Upper lobe of left lung (tissue), 6 donors: ENCODE measurements around the gene TTC12. TPM values are rescaled to one million over a fixed set of nuclear protein-coding genes. Genes with fewer than 3 reads are reported as not detected.
A peak's percentile ranks its signal among the peaks of the same experiment; 100 is the strongest.

ENCODE experiments used
- ATAC-seq, 2 donors: fragments of 200-7000 bp; cut with Tn5 transposase; one replicate each; pipeline ENCODE4 v1.9.1; 2022; ENCODE audit warnings: mild to moderate bottlenecking in 2 of 2, moderate library complexity in 2 of 2; ENCODE audit not compliant: low FRiP score in 2 of 2
- DNase-seq, 2 donors: peaks; one replicate each; pipeline ENCODE4 v3.0.0-alpha.2; 2019 to 2020
- H3K27ac ChIP-seq, 4 donors: fragments of 200-600 bp; sonication (generic); one replicate each; pipeline ENCODE4 v1.5.1; 2016 to 2019
- H3K27me3 ChIP-seq, 4 donors: fragments of 200-600 bp; sonication (generic); one replicate each; pipeline ENCODE4 v1.5.1; 2017 to 2019
- H3K36me3 ChIP-seq, 4 donors: fragments of 200-600 bp; sonication (generic); one replicate each; pipeline ENCODE4 v1.5.1; 2016 to 2019
- H3K4me1 ChIP-seq, 4 donors: fragments of 200-600 bp; sonication (generic); one replicate each; pipeline ENCODE4 v1.5.1; 2018 to 2019
- H3K4me3 ChIP-seq, 4 donors: fragments of 200-600 bp; sonication (generic); one replicate each; pipeline ENCODE4 v1.5.1; 2017 to 2019; ENCODE audit warnings: mild to moderate bottlenecking in 2 of 4, moderate library complexity in 1 of 4
- H3K9me3 ChIP-seq, 4 donors: fragments of 200-600 bp; sonication (generic); one replicate each; pipeline ENCODE4 v1.5.1; 2018 to 2019
- EP300 ChIP-seq, 4 donors: sonication (generic); formaldehyde crosslinking; IDR thresholded peaks; one replicate each; pipeline ENCODE4 v1.5.1; 2017; ENCODE audit warnings: antibody characterized with exemption in 4 of 4, control low read depth in 2 of 4
- POLR2A ChIP-seq, 4 donors: fragments of 450-650 bp; IDR thresholded peaks; one replicate each; pipeline ENCODE4 v1.5.1; 2016 to 2017; ENCODE audit warnings: antibody characterized with exemption in 4 of 4, mild to moderate bottlenecking in 2 of 4
- POLR2AphosphoS5 ChIP-seq, 2 donors: sonication (generic); formaldehyde crosslinking; IDR thresholded peaks; one replicate each; pipeline ENCODE4 v1.5.1; 2017; ENCODE audit warnings: antibody characterized with exemption in 2 of 2
- WGBS, 2 donors: methylation state at CpG; one replicate each; pipeline ENCODE4 v1.1.5; 2017 to 2018; 5-methylcytosine and 5-hydroxymethylcytosine counted together
- total RNA-seq, 6 donors: library from RNA; depleted of rRNA in 4 of 6; stranded (reverse); fragments of >200 nt in 4 of 6; gene quantifications; one replicate each; pipeline versions ENCODE4 v1.1.0 to v1.2.1, GENCODE V29; 2016 to 2021
- TF ChIP-seq, protein P1 (sequence below), 6 experiments: fragments of 450-650 bp in 4 of 6; fragments of 200-600 bp in 2 of 6; sonication (generic) in 2 of 6; IDR thresholded peaks; one replicate each; pipeline ENCODE4 v1.5.1; 2016 to 2019; ENCODE audit warnings: antibody characterized with exemption in 6 of 6
- donor health status: DM: no; HTN: no; CAD: no; lungs with moderate emphysema.
- donor health status: DM: no; HTN: yes; CAD: no; lungs with severe emphysema.

The TTC12 gene
- total RNA-seq, 6 donors from 2014 or later, result 11.6 to 56.7 (median 16.1) TPM

DNA sequence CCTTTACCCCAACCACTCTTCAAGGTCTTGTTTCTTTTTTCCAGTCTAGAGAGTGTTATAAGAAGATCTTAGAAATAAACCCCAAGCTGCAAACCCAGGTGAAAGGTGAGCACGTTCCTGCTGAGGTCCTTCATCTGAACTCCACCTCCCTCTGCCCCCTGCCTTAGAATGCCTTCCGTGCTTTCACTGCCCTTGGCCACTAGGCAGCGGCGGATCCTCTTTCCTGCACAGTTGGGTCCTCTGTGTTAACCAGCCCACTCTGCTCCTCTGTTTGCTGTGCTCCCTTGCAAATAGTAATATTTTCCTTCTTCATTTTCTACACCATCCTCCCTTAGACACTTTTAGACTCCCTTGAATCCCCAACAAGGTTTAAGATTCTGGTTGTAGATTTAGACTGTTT lies 24.3 kb downstream of the TTC12 start:
- ATAC-seq, result no peak
- no peak overlapping the region for H3K27ac ChIP-seq
- 72 to 83% methylated on average over 4 of the region's 4 CpGs for WGBS, 2 donors
- no peak for DNase-seq
- TF ChIP-seq EP300 (IDR thresholded peaks at IDR 0.05) (no peak), POLR2A (IDR thresholded peaks at IDR 0.05) (no peak), POLR2AphosphoS5 (IDR thresholded peaks at IDR 0.05) (no peak)
- TF ChIP-seq, protein P1, sequence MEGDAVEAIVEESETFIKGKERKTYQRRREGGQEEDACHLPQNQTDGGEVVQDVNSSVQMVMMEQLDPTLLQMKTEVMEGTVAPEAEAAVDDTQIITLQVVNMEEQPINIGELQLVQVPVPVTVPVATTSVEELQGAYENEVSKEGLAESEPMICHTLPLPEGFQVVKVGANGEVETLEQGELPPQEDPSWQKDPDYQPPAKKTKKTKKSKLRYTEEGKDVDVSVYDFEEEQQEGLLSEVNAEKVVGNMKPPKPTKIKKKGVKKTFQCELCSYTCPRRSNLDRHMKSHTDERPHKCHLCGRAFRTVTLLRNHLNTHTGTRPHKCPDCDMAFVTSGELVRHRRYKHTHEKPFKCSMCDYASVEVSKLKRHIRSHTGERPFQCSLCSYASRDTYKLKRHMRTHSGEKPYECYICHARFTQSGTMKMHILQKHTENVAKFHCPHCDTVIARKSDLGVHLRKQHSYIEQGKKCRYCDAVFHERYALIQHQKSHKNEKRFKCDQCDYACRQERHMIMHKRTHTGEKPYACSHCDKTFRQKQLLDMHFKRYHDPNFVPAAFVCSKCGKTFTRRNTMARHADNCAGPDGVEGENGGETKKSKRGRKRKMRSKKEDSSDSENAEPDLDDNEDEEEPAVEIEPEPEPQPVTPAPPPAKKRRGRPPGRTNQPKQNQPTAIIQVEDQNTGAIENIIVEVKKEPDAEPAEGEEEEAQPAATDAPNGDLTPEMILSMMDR (IDR thresholded peaks at IDR 0.05), result no peak
- H3K9me3 ChIP-seq, result no peaks in the 10 kb centered on the region
- H3K4me1 ChIP-seq, result no peaks in the 10 kb centered on the region
- no peaks in the 10 kb centered on the region for H3K27me3 ChIP-seq
- peaks cover 2 to 77% (median 41%) of the 10 kb centered on the region in 4 donors for H3K36me3 ChIP-seq
- H3K4me3 ChIP-seq, result no peak overlapping the region

DNA sequence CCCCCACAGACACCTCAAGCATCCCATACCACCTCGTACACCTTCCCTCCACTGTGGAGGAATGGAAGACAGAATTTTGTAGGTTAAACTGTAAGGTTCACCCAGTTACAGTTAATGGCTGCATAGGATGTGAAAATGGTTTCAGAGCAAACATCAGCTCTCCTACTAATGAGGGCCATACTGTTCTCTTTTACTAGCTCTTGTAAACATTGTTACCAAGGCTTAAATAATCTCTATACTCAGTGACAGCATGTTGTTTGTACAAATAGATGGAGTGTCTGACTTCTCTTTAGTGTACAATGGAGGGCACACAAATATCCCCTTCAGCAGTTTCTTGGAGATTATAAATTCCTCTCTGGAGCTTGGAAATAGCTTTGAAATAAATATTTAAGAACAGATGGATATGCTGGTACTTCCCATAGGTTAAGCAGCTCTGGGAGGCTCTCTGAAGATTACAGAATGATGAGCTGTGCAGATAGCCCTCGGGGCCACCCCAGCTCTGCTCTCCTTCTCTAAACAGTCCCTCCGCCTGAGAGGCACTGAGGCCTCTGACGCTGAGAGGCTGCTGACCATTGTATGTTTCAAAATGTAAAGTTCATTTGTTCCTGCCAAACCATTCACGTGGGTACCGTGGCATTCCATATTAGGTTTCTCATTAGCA lies 25.7 kb downstream of the TTC12 start:
- ATAC-seq, result no peak
- TF ChIP-seq, protein P1 (IDR thresholded peaks at IDR 0.05), result no peak
- H3K4me3 ChIP-seq, result no peak overlapping the region
- no peaks in the 10 kb centered on the region for H3K9me3 ChIP-seq
- H3K27me3 ChIP-seq, result no peaks in the 10 kb centered on the region
- peaks cover 9 to 78% (median 44%) of the 10 kb centered on the region in 4 donors for H3K36me3 ChIP-seq
- DNase-seq, result no peak
- H3K4me1 ChIP-seq, result no peaks in the 10 kb centered on the region
- H3K27ac ChIP-seq, result no peak overlapping the region
- WGBS, 2 donors, result 81 to 87% methylated on average over 6 of the region's 6 CpGs

DNA sequence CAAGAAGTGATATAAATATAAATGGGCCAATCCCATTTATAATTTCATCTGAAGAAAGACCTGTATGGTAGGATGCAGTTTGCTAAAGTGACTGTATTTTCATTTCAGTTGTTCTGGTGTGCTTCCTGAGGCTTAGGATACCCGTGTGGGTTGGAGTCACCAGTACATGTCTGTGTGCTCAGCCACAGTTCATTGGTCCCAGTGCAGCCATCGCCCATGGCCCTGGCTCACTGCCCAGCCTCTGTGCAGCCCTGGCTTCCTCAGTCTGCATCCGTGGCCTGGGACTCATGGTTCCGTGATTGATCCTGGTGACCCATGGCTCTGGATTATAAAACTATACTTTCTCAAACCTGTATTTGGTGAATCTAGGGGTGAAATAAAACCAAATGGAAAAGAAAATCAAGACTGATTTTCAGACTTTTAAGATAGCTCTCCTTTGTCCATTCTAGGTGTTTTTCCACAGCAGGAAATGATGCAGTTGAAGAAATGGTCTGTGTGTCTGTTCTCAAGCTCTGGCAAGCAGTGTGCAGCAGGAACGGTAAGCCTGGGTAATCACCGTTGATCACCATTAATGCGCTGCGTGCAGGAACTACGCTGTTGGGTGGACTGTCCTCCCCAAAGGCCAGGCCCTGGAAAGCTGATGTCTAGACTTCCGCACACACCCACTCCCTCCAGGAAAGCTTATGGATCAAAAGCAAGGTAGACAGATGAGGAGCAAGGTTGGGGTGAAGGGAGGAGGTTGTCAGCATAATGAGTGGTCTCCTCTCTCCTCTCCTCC lies 27.2 kb downstream of the TTC12 start:
- peak in 1 of 2 donors; percentile 14 for DNase-seq
- H3K9me3 ChIP-seq, result no peaks in the 10 kb centered on the region
- no peaks in the 10 kb centered on the region for H3K27me3 ChIP-seq
- H3K36me3 ChIP-seq, result peaks cover 6 to 73% (median 36%) of the 10 kb centered on the region in 4 donors
- TF ChIP-seq POLR2AphosphoS5 (IDR thresholded peaks at IDR 0.05), result no peak
- no peak for TF ChIP-seq EP300 (IDR thresholded peaks at IDR 0.05)
- TF ChIP-seq, protein P1 (IDR thresholded peaks at IDR 0.05), result no peak
- TF ChIP-seq POLR2A (IDR thresholded peaks at IDR 0.05), result no peak
- H3K4me3 ChIP-seq, result no peak overlapping the region
- no peak overlapping the region for H3K27ac ChIP-seq
- 84 to 85% methylated on average over 10 of the region's 10 CpGs for WGBS, 2 donors
- H3K4me1 ChIP-seq, result no peaks in the 10 kb centered on the region
- no peak for ATAC-seq

DNA sequence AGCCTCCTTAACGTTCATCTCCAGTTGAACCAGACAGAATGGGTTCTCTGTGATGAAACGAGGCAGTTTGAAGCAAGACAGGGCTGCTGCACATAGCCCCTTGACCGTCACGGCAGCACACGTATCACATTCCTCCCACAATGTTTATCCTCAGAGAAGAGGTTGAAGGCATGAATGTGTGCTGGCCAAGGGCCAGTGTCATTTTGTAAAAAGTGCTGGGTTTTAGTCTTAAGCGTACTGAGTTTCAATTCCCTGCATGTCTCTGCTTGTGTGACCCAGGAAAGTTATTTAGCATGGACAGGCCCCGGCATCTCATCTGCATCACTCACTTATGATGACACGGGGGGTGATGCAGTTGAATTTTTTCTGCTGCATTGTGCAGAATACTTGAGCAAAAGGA lies 31.6 kb downstream of the TTC12 start:
- H3K27ac ChIP-seq, result no peak overlapping the region
- DNase-seq (no peak), ATAC-seq (no peak)
- H3K36me3 ChIP-seq, result peaks cover 11 to 59% (median 23%) of the 10 kb centered on the region in 4 donors
- 59 to 77% methylated on average over 8 of the region's 8 CpGs for WGBS, 2 donors
- no peak overlapping the region for H3K4me3 ChIP-seq
- TF ChIP-seq, protein P1 (IDR thresholded peaks at IDR 0.05), result no peak
- TF ChIP-seq POLR2AphosphoS5 (IDR thresholded peaks at IDR 0.05), result no peak
- TF ChIP-seq POLR2A (IDR thresholded peaks at IDR 0.05), result no peak
- no peak for TF ChIP-seq EP300 (IDR thresholded peaks at IDR 0.05)
- H3K9me3 ChIP-seq, result no peaks in the 10 kb centered on the region
- H3K27me3 ChIP-seq, result no peaks in the 10 kb centered on the region
- no peaks in the 10 kb centered on the region for H3K4me1 ChIP-seq
